ENCODE measurements around the gene MED15. TPM values are rescaled to one million over a fixed set of nuclear protein-coding genes. Genes with fewer than 3 reads are reported as not detected.
"Not testable (repeated sequence)": the region's sequence is repeated elsewhere in the genome, so short reads cannot be mapped to it uniquely, and the experiment has no call there.

MED15 gene
- total RNA-seq, 1 donor from 2014 or later, result 74.3 TPM

DNA sequence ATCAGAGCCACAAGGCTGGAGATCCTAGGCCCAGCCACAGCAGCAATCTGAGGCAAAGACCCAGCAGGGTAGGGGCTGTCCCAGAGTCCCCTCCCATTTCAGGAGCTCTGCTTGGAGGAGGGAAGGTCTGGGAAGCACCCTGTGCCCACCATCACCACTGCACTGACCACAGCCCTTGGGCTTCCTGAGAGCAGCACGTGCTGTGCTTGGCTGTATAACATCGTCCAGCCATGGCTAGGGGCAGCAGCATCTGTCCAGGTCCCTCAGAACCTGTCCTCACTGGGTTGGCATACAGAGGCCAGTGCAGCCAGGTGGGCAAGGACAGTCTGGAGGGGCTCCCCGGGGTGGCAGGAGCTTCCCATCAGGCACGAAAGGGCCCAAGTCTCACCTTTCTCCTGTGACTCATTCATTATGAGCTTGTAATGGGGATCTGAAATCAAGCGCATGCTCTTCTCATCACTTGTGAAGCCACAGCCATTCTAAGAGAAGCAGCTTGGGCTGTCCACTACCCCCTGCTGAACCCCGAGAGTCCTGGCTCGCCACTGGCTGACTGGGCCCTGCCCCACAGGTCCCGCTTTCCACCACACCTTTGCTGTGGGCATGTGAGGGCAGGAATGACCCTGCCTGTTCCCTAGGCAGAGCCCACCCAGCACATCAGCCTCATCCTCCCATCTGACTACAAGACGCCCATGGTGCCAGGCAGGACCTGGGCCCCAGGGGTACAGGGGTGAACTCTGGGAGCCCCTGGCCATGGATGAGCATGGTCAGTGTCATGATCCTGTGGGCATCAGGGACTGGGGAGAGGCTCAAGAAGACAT lies 83.3 kb downstream of the MED15 start:
- DNase-seq (ENCODE audit: low read depth), result no peak
- no peaks in the 10 kb centered on the region for H3K27me3 ChIP-seq (ENCODE audit: control insufficient read depth, insufficient read depth, low read length)
- TF ChIP-seq, protein P1, sequence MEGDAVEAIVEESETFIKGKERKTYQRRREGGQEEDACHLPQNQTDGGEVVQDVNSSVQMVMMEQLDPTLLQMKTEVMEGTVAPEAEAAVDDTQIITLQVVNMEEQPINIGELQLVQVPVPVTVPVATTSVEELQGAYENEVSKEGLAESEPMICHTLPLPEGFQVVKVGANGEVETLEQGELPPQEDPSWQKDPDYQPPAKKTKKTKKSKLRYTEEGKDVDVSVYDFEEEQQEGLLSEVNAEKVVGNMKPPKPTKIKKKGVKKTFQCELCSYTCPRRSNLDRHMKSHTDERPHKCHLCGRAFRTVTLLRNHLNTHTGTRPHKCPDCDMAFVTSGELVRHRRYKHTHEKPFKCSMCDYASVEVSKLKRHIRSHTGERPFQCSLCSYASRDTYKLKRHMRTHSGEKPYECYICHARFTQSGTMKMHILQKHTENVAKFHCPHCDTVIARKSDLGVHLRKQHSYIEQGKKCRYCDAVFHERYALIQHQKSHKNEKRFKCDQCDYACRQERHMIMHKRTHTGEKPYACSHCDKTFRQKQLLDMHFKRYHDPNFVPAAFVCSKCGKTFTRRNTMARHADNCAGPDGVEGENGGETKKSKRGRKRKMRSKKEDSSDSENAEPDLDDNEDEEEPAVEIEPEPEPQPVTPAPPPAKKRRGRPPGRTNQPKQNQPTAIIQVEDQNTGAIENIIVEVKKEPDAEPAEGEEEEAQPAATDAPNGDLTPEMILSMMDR (IDR thresholded peaks at IDR 0.05; ENCODE audit: insufficient read depth, low read length, poor library complexity, severe bottlenecking), result no peak
- no peaks in the 10 kb centered on the region for H3K36me3 ChIP-seq (ENCODE audit: control insufficient read depth, insufficient read depth, low read length)
- no peak overlapping the region for H3K4me3 ChIP-seq (ENCODE audit: low read depth, low read length)

DNA sequence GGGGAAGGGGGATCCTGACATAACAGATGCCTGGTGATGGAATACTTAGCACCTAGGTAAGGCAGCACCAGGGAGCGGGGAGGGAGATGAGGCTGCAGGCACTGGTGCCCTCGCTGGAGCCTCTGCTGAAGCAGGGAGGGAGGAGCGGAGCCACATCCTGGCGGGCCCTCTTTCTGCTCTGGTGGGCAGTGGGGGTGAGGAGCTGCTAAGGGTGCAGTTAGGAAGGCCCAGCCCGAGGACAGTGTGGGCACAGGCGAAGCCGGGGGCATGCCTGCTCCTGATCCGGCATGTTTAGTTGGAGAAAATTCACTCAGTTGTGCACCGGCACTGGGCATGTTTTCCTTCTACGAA lies 83.9 kb downstream of the MED15 start:
- Histone ChIP-seq H3K4me3 (ENCODE audit: low read depth, low read length) (no peak overlapping the region), H3K27me3 (ENCODE audit: control insufficient read depth, insufficient read depth, low read length) (no peaks in the 10 kb centered on the region), H3K36me3 (ENCODE audit: control insufficient read depth, insufficient read depth, low read length) (no peaks in the 10 kb centered on the region)
- TF ChIP-seq, protein P1 (IDR thresholded peaks at IDR 0.05; ENCODE audit: insufficient read depth, low read length, poor library complexity, severe bottlenecking), result no peak
- no peak for DNase-seq (ENCODE audit: low read depth)

DNA sequence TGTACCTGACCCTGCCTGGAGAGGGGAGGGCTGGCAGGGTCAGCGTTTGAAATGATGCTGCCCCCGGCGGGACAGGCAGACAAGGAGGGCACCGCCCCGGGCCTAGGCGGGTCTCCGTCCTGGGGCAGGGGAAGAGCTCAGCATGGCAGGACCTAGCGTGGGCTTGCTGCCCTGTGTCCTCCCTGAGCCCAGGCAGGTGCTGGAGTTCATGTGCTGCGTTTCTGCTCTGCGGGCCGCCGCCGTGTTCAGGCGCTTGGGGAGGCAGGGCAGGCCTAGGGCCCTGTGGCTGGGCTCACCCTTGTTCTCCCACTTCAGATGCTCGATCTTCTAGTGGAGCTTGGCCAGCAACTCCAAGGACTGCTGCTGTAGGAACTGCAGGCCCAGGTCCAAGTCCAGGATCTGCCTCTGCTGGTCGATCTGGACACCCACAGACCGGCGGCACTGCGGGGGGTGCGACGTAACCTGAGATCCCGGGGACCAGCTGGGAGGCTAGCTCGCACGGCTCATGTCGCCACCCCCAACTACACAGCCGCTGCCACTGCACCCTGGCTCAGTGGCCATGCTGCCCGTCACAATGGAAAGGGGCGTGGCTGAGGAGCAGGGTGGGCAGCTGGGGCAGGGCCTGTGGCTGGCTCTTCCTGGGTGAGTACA lies 84.4 kb downstream of the MED15 start:
- DNase-seq (ENCODE audit: low read depth), result no peak
- no peaks in the 10 kb centered on the region for H3K27me3 ChIP-seq (ENCODE audit: control insufficient read depth, insufficient read depth, low read length)
- H3K36me3 ChIP-seq (ENCODE audit: control insufficient read depth, insufficient read depth, low read length), result no peaks in the 10 kb centered on the region
- no peak overlapping the region for H3K4me3 ChIP-seq (ENCODE audit: low read depth, low read length)
- TF ChIP-seq, protein P1 (IDR thresholded peaks at IDR 0.05; ENCODE audit: insufficient read depth, low read length, poor library complexity, severe bottlenecking), result no peak

DNA sequence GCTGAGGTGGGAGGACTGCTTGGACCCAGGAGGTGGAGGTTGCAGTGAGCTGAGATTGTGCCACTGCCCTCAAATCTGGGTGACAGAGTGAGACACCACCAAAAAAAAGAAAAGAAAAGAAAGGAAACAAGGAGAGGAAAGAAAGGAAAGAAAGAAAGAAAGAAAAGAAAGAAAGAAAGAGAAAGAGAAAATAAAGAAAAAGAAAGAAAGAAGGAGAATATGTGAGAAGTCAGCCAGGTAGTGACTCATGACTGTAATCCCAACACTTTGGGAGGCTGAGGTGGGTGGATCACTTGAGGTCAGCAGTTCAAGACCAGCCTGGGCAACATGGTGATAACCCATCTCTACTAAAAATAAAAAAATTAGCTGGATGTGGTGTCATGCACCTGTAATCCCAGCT lies 86.6 kb downstream of the MED15 start:
- H3K4me3 ChIP-seq (ENCODE audit: low read depth, low read length); H3K27me3 ChIP-seq (ENCODE audit: control insufficient read depth, insufficient read depth, low read length); H3K36me3 ChIP-seq (ENCODE audit: control insufficient read depth, insufficient read depth, low read length); DNase-seq (ENCODE audit: low read depth): not testable (repeated sequence)

DNA sequence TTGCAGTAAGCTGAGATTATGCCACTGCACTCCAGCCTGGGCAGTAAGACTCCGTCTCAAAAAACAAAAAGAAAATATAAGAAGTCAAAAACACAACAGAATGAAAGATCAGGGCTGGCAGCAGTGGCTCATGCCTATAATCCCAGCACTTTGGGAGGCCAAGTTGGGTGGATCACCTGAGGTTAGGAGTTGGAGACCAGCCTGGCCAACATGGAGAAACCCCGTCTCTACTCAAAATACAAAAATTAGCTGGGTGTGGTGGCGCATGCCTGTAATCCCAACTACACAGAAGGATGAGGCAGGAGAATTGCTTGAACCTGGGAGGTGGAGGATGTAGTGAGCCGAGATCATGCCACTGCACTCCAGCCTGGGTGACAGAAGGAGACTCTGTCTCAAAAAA lies 87.1 kb downstream of the MED15 start:
- not testable (repeated sequence) for DNase-seq (ENCODE audit: low read depth); H3K4me3 ChIP-seq (ENCODE audit: low read depth, low read length); H3K36me3 ChIP-seq (ENCODE audit: control insufficient read depth, insufficient read depth, low read length); H3K27me3 ChIP-seq (ENCODE audit: control insufficient read depth, insufficient read depth, low read length)

DNA sequence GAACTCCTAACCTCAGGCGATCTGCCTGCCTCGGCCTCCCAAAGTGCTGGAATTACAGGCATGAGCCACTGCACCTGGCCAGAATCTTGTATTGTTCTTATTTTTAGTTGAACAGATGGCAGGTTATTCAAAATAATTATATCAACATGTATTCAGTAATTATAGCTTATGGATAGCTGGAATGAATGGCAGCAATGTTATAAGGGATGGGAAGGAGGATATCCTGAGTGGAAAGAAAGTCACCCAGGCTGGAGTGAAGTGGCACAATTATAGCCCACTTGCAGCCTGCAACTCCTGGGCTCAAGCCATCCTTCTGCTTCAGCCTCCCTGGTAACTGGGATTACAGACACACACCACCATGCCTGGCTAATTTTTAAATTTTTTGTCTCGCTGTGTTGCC lies 88.1 kb downstream of the MED15 start:
- TF ChIP-seq, protein P1 (IDR thresholded peaks at IDR 0.05; ENCODE audit: insufficient read depth, low read length, poor library complexity, severe bottlenecking), result no peak
- DNase-seq (ENCODE audit: low read depth), result no peak
- H3K27me3 ChIP-seq (ENCODE audit: control insufficient read depth, insufficient read depth, low read length), result no peaks in the 10 kb centered on the region
- no peak overlapping the region for H3K4me3 ChIP-seq (ENCODE audit: low read depth, low read length)
- no peaks in the 10 kb centered on the region for H3K36me3 ChIP-seq (ENCODE audit: control insufficient read depth, insufficient read depth, low read length)

DNA sequence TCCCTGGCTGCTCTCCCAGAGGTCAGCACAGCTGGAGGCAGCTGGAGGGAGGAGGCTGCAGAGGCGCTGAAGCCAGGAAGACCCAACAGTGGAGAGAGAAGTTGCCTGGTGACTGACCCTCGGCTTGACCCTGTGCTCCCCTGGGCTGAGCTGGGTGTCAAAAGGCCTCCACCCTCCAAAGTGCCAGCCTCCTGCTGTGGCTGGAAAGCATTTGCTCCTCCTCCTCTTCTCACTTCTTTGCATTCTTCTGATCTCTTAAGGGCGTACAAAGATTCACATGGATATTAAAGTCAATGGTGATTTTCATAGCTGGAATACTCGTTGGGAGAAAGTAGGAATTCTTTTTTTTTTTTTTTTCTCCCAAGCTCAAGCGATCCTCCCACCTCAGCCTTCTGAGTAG lies 91.7 kb downstream of the MED15 start:
- H3K4me3 ChIP-seq (ENCODE audit: low read depth, low read length), result no peak overlapping the region
- DNase-seq (ENCODE audit: low read depth), result no peak
- TF ChIP-seq, protein P1 (IDR thresholded peaks at IDR 0.05; ENCODE audit: insufficient read depth, low read length, poor library complexity, severe bottlenecking), result no peak
- no peaks in the 10 kb centered on the region for H3K27me3 ChIP-seq (ENCODE audit: control insufficient read depth, insufficient read depth, low read length)
- no peaks in the 10 kb centered on the region for H3K36me3 ChIP-seq (ENCODE audit: control insufficient read depth, insufficient read depth, low read length)
